DND-41 (cell line): Measurements from ENCODE around the gene BRF1.

Experiments
- ATAC-seq: fragments of 200-7000 bp; cut with Tn5 transposase; 3 replicates; pipeline ENCODE4 v1.9.1; 2021; ENCODE audit warnings: low read depth; ENCODE audit not compliant: insufficient read depth
- DNase-seq: peaks from one replicate; pipeline ENCODE4 v3.0.0-alpha.2; 2020
- H2AFZ ChIP-seq: 2 replicates; pipeline ENCODE4 v1.6.0; 2012; ENCODE audit warnings: low read depth, low read length
- H3K27ac ChIP-seq: 2 replicates; pipeline ENCODE4 v1.5.1; 2012; ENCODE audit warnings: low read length, inconsistent platforms
- H3K27me3 ChIP-seq: fragments of 200-600 bp; sonication (generic); 2 replicates; pipeline ENCODE4 v1.6.0; 2012; ENCODE audit warnings: low read length, mild to moderate bottlenecking, inconsistent platforms; ENCODE audit not compliant: insufficient read depth, poor library complexity
- H3K36me3 ChIP-seq: 2 replicates; pipeline ENCODE4 v1.5.1; 2012; ENCODE audit warnings: low read length, inconsistent platforms; ENCODE audit not compliant: insufficient read depth
- H3K4me1 ChIP-seq: 2 replicates; pipeline ENCODE4 v1.5.1; 2012; ENCODE audit warnings: mild to moderate bottlenecking, low read length; ENCODE audit not compliant: insufficient read depth
- H3K4me2 ChIP-seq: 2 replicates; pipeline ENCODE4 v1.6.0; 2012; ENCODE audit warnings: mild to moderate bottlenecking, moderate library complexity, low read length, inconsistent platforms; ENCODE audit not compliant: insufficient read depth
- H3K4me3 ChIP-seq, 2 experiments: fragments of 200-600 bp in 1 of 2; shearing (Covaris generic) in 1 of 2; 2 replicates each; pipeline ENCODE4 v1.5.1; 2012 to 2016; ENCODE audit warnings: inconsistent platforms in 2 of 2, low read length in 2 of 2, mild to moderate bottlenecking in 2 of 2, low read depth in 1 of 2, moderate library complexity in 1 of 2
- H3K79me2 ChIP-seq: 2 replicates; pipeline ENCODE4 v1.6.0; 2012; ENCODE audit warnings: low read length, inconsistent platforms; ENCODE audit not compliant: insufficient read depth
- H3K9ac ChIP-seq: 2 replicates; pipeline ENCODE4 v1.6.0; 2012; ENCODE audit warnings: low read depth, mild to moderate bottlenecking, inconsistent platforms, low read length, moderate library complexity
- H3K9me3 ChIP-seq: 2 replicates; pipeline ENCODE4 v1.5.1; 2012; ENCODE audit warnings: low read length, moderate library complexity, mild to moderate bottlenecking, inconsistent platforms; ENCODE audit not compliant: insufficient read depth, severe bottlenecking
- H4K20me1 ChIP-seq: 2 replicates; pipeline ENCODE4 v1.6.0; 2012; ENCODE audit warnings: low read length; ENCODE audit not compliant: insufficient read depth
- EZH2 ChIP-seq: IDR thresholded peaks from 3 replicates; pipeline ENCODE4 v1.6.1; 2012; ENCODE audit warnings: borderline replicate concordance, low read depth, mild to moderate bottlenecking, moderate library complexity, low read length, inconsistent platforms; ENCODE audit not compliant: severe bottlenecking
- TF ChIP-seq, protein P1 (sequence below): IDR thresholded peaks from 2 replicates; pipeline ENCODE4 v1.5.1; 2012; ENCODE audit warnings: borderline replicate concordance, low read length, moderate library complexity, mild to moderate bottlenecking; ENCODE audit not compliant: poor library complexity, severe bottlenecking; ENCODE audit errors: extremely low read depth

Gene BRF1

DNA sequence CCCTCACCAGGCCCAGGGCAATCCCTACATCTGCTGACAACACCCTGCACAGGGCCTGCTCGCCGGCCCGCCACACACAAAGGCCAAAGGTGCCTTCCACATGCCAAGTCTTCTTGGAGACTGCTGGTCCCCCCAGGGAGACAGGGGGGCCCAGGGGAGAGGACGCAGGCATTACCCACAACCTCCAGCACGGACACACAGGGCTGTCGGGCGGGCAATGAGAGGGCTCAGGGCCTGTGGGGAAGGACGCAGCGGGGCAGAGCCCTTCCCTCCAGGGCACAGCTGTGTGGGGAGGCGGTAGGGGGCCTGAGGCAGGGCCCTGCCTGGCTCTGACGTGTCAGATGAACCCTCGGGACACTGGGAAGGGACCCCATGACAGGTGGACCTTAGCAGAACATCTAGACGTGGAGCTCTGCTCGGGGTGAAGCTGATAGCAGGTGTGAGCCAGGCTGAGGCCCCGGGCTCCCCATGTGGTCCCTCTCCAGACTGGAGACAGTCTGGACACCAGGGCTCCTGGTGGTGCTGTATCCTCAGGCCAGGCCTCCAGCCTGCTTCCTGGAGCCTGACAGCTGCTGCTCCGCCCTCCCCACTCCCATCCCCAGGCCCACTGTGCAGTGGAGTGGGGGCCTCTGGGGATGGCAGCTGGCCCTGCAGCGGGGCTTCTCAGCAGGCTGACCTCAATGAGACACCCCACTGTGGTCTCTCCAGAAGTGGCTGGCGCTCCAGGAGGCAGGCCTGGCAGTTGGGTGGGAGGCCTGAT lies 88.1 kb downstream of the BRF1 start:
- Histone ChIP-seq H3K9me3 (no peaks in the 10 kb centered on the region), H4K20me1 (peaks cover 29% of the 10 kb centered on the region), H3K4me2 (no peak overlapping the region), H3K4me3 (no peak overlapping the region), H3K79me2 (no peaks in the 10 kb centered on the region), H3K36me3 (peaks cover 74% of the 10 kb centered on the region), H2AFZ (no peak overlapping the region), H3K4me1 (no peaks in the 10 kb centered on the region), H3K27me3 (no peaks in the 10 kb centered on the region), H3K9ac (no peak overlapping the region), H3K27ac (no peak overlapping the region)
- TF ChIP-seq, protein P1, sequence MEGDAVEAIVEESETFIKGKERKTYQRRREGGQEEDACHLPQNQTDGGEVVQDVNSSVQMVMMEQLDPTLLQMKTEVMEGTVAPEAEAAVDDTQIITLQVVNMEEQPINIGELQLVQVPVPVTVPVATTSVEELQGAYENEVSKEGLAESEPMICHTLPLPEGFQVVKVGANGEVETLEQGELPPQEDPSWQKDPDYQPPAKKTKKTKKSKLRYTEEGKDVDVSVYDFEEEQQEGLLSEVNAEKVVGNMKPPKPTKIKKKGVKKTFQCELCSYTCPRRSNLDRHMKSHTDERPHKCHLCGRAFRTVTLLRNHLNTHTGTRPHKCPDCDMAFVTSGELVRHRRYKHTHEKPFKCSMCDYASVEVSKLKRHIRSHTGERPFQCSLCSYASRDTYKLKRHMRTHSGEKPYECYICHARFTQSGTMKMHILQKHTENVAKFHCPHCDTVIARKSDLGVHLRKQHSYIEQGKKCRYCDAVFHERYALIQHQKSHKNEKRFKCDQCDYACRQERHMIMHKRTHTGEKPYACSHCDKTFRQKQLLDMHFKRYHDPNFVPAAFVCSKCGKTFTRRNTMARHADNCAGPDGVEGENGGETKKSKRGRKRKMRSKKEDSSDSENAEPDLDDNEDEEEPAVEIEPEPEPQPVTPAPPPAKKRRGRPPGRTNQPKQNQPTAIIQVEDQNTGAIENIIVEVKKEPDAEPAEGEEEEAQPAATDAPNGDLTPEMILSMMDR = no peak
- TF ChIP-seq EZH2 = no peak
- DNase-seq = no peak
- no peak for ATAC-seq

DNA sequence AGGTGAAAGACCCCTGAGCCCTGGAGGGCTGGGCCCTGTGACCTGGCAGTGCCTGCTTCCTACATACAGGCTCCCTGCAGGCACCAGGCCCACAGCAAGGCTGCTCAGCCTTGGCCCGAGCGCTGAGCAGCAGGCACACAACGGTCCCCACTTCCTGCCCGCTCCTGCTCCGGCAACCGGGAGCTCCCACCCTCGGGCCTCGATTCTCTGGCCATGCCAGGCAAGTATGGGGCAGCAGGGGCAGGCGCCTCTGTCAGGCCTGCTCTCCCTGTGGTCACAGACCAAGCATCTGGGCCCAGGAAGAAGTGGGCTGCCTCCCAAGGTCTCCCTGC lies 89.1 kb downstream of the BRF1 start:
- Histone ChIP-seq H3K4me3 (no peak overlapping the region), H3K79me2 (no peaks in the 10 kb centered on the region), H3K36me3 (peaks cover 64% of the 10 kb centered on the region), H3K9me3 (no peaks in the 10 kb centered on the region), H3K4me1 (no peaks in the 10 kb centered on the region), H3K9ac (no peak overlapping the region), H4K20me1 (peaks cover 39% of the 10 kb centered on the region), H3K27me3 (no peaks in the 10 kb centered on the region), H3K4me2 (no peak overlapping the region), H3K27ac (no peak overlapping the region), H2AFZ (no peak overlapping the region)
- DNase-seq = no peak
- no peak for ATAC-seq
- TF ChIP-seq EZH2 = no peak
- TF ChIP-seq, protein P1 = no peak

DNA sequence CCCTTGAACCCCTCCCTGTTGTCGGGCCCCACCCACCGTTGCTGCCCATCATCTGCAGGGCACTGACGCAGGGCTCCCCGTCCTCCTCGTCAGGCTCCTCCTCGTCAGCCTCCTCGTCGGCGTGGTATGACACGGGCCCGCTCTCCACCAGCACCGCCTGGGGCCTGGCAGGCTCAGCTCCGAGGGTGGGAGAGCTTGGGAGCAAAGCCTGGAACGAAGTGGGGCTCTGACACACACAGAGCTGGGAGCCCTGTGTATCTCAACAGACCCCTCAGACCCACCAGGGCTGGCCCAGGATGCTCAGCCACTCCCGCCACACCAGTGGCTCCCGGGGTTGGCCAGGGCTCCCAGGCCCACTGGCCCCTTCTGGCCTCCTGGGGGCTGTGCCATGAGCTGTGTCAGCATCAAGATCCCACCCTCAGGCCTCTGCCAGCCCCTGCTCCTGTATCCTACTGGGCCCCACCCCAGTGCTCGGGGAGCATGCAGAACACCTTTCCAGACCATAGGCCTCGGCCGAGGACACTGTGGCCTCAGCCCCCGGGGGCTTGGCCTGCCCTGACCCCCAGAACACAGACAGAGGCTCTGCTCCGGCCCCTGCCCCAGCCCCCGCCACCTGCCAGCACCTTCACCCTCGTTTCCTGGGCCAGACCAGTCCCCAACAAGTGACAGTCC lies 89.6 kb downstream of the BRF1 start:
- Histone ChIP-seq H3K9ac (no peak overlapping the region), H3K27ac (no peak overlapping the region), H3K4me1 (no peaks in the 10 kb centered on the region), H2AFZ (no peak overlapping the region), H3K4me2 (no peak overlapping the region), H3K9me3 (no peaks in the 10 kb centered on the region), H3K4me3 (no peak overlapping the region), H3K36me3 (peaks cover 59% of the 10 kb centered on the region), H3K79me2 (no peaks in the 10 kb centered on the region), H4K20me1 (peaks cover 39% of the 10 kb centered on the region), H3K27me3 (no peaks in the 10 kb centered on the region)
- TF ChIP-seq, protein P1 = no peak
- TF ChIP-seq EZH2 = no peak
- DNase-seq = no peak
- no peak for ATAC-seq
